ENCODE results near the gene SCO2. TPM values are rescaled to one million over a fixed set of nuclear protein-coding genes. Genes with fewer than 3 reads are reported as not detected.

SCO2 gene
- total and polyA plus RNA-seq, 10 donors, result 1.2 to 12.7 (median 5.5) TPM; not detected in 1

DNA sequence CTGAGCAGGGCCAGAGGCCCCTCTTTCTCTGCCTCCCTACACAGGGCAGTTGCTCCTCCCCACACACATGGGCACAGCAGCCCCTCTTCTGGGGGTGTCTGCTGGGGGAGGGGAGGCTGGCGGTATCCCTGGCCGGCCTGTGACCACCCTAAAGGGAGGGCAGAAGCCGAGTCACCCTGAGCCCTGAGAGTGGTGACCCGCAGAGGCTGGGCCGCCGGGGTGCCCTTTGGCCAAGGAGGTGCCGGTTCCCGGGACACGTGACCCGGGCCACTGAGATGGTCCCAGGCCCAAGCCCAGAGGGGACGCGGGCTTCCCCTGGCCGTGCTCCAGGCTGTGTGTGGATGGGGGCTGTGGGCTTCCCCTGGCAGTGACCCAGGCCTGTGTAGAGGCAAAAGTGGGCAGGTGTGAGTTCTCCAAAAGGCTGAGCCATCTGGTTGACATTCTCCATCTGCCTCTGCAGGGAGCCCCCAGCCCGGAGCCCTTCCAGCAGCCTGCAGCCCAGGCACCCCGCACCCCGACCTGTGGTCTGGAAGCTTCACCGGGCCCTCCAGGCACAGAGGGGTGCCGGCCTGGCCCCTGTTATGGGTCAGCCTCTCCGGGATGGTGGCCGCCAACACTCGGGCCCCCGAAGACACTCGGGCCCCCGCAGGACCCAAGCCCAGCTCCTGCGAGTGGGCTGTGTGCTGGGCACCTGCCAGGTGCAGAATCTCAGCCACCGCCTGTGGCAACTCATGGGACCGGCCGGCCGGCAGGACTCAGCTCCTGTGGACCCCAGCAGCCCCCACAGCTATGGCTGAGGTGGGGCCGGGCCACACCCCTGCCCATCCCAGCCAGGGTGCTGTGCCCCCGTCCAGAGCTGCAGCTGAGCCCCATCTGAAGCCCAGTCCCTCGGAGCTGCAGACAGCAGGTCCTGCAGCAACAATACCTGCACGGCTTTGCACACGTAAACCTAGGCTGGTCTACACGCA, 43.0 kb downstream of the SCO2 start:
- WGBS, 5 donors, result 53 to 75% (median 71%) methylated on average over 8 to 35 of the region's 35 CpGs
- peak overlapping the region; percentile 51 to 86 (median 58) for H3K4me3 ChIP-seq
- intact Hi-C loops (cut with DNase I; ENCODE audit: low total_unique reads), result no loop called here
- peak; percentile 74 for DNase-seq
- peaks cover 0 to 71% (median 20%) of the 10 kb centered on the region in 7 donors for H3K27me3 ChIP-seq (replicated peaks in 1 of 7)
- no peaks in the 10 kb centered on the region for H3K9me3 ChIP-seq
- TF ChIP-seq, protein P1, sequence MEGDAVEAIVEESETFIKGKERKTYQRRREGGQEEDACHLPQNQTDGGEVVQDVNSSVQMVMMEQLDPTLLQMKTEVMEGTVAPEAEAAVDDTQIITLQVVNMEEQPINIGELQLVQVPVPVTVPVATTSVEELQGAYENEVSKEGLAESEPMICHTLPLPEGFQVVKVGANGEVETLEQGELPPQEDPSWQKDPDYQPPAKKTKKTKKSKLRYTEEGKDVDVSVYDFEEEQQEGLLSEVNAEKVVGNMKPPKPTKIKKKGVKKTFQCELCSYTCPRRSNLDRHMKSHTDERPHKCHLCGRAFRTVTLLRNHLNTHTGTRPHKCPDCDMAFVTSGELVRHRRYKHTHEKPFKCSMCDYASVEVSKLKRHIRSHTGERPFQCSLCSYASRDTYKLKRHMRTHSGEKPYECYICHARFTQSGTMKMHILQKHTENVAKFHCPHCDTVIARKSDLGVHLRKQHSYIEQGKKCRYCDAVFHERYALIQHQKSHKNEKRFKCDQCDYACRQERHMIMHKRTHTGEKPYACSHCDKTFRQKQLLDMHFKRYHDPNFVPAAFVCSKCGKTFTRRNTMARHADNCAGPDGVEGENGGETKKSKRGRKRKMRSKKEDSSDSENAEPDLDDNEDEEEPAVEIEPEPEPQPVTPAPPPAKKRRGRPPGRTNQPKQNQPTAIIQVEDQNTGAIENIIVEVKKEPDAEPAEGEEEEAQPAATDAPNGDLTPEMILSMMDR (IDR thresholded peaks at IDR 0.05 in 8 of 11, conservative IDR thresholded peaks at IDR 0.05 in 3 of 11), result no peak
- TF ChIP-seq POLR2AphosphoS5 (IDR thresholded peaks at IDR 0.05) (no peak), POLR2A (IDR thresholded peaks at IDR 0.05) (no peak)
- peaks cover 5 to 33% (median 18%) of the 10 kb centered on the region in 6 donors for H3K4me1 ChIP-seq
- no peaks in the 10 kb centered on the region for H3K36me3 ChIP-seq
- H3K27ac ChIP-seq, result peak overlapping the region in 3 of 8 donors; percentile 55 to 69 (median 62)

DNA sequence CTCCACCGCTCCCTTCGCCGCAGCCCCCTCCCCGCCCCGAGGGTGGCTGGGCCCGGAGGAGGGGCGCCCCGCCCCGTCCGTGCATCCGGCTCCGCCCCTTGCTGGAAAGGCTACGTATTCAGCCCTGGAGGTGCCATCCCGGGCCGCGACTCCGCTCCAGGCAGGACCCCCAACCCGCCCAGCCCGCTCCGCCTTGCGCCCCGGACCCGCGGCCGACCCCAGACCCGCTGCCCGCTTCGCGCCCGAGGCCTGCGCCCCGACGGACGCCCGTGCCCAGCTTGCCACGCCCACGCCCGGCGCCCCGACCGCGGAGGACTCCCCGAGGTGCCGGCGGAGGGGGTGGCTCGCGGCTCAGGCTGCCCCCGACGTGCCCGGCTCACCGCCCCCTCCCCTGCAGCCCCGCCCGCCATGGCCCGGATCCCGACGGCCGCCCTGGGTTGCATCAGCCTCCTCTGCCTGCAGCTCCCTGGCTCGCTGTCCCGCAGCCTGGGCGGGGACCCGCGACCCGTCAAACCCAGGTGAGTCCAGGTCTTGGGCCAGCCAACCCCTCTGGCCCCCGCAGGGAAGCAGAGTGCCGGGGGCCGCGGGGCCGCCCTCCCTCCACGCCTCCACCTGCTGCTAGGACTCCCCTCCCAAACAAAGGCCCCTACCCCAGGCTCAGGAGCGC, 43.8 kb downstream of the SCO2 start, which contains the start of gene ADM2:
ADM2 (plus strand) TSS at position 104 of the 667 bp plus-strand sequence; CDS start at position 409, 305 bp downstream.
- Histone ChIP-seq H3K27ac (peak within 1 kb of the TSS in 3 of 8 donors; percentile 55 to 69 (median 62)), H3K9me3 (no peaks in the 10 kb centered on the region), H3K4me3 (peak within 1 kb of the TSS; percentile 51 to 86 (median 58)), H3K36me3 (no peaks in the 10 kb centered on the region), H3K27me3 (replicated peaks in 1 of 7) (peaks cover 0 to 63% (median 20%) of the 10 kb centered on the region in 7 donors), H3K4me1 (peaks cover 5 to 33% (median 18%) of the 10 kb centered on the region in 6 donors)
- intact Hi-C loops (cut with DNase I; ENCODE audit: low total_unique reads), result no loop called here
- peak; percentile 93 for DNase-seq
- 3 to 6% (median 4%) methylated on average over 12 to 70 of the region's 70 CpGs for WGBS, 5 donors
- TF ChIP-seq POLR2AphosphoS5 (IDR thresholded peaks at IDR 0.05), result peak in 1 of 3 donors; percentile 60
- TF ChIP-seq, protein P1 (IDR thresholded peaks at IDR 0.05 in 8 of 11, conservative IDR thresholded peaks at IDR 0.05 in 3 of 11), result no peak

DNA sequence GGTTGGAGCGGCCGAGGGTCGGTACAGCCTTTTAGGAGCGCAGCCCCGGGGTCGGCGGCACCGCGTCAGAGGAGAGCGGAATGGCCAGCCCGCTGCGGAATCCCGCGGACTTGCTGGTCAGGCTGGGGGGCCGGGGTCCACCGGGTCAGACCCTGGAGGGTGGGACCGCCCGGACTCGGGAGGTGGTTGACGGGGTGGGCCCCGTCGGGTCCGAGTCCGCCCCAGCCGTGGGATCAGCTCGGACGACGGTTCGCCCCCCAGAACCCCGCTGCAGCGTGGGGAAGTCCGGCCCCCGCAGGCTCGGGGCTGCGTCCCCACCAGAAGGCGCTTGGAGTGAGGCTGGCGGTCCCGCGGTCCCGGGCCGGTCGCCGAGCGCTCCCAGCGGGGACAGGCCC, 44.4 kb downstream of the SCO2 start:
- intact Hi-C loops (cut with DNase I; ENCODE audit: low total_unique reads), result no loop called here
- DNase-seq, result no peak
- H3K27ac ChIP-seq, result peak overlapping the region in 3 of 8 donors; percentile 55 to 69 (median 62)
- no peaks in the 10 kb centered on the region for H3K36me3 ChIP-seq
- H3K4me1 ChIP-seq, result peaks cover 5 to 33% (median 18%) of the 10 kb centered on the region in 6 donors
- WGBS, 5 donors, result 5 to 13% (median 5%) methylated on average over 5 to 45 of the region's 45 CpGs
- H3K9me3 ChIP-seq, result no peaks in the 10 kb centered on the region
- peak overlapping the region; percentile 51 to 86 (median 58) for H3K4me3 ChIP-seq
- TF ChIP-seq, protein P1 (IDR thresholded peaks at IDR 0.05 in 8 of 11, conservative IDR thresholded peaks at IDR 0.05 in 3 of 11), result no peak
- TF ChIP-seq POLR2AphosphoS5 (IDR thresholded peaks at IDR 0.05) (no peak), POLR2A (IDR thresholded peaks at IDR 0.05) (no peak)
- peaks cover 0 to 60% (median 20%) of the 10 kb centered on the region in 7 donors for H3K27me3 ChIP-seq (replicated peaks in 1 of 7)
